SU-DHL-6 (cell line): ENCODE measurements around the gene KDSR.

ENCODE experiments used
- H2AFZ ChIP-seq: fragments of 200-600 bp; sonication (generic); 2 replicates; pipeline ENCODE4 v1.6.1; 2014; ENCODE audit warnings: low read depth, mild to moderate bottlenecking, moderate library complexity, mixed read lengths, antibody characterized with exemption, low read length; ENCODE audit not compliant: severe bottlenecking
- H3F3A ChIP-seq: fragments of 200-600 bp; shearing (Covaris generic); 2 replicates; pipeline ENCODE4 v1.6.0; 2016; ENCODE audit warnings: antibody characterized with exemption, mild to moderate bottlenecking; ENCODE audit not compliant: insufficient read depth
- H3K27ac ChIP-seq: fragments of 200-600 bp; sonication (generic); 2 replicates; pipeline ENCODE4 v1.5.1; 2016; ENCODE audit warnings: low read depth, mild to moderate bottlenecking, low read length, moderate library complexity, mixed read lengths
- H3K27me3 ChIP-seq: fragments of 200-600 bp; sonication (generic), shearing (Covaris generic); 2 replicates; pipeline ENCODE4 v1.6.0; 2014; ENCODE audit warnings: mild to moderate bottlenecking, low read length
- H3K36me3 ChIP-seq: fragments of 200-600 bp; sonication (generic); 2 replicates; pipeline ENCODE4 v1.6.1; 2014; ENCODE audit warnings: mild to moderate bottlenecking, low read length, mixed read lengths
- H3K4me2 ChIP-seq: fragments of 300-600, 200-600 bp; shearing (Covaris generic), sonication (generic); 2 replicates; pipeline ENCODE4 v1.6.0; 2014; ENCODE audit warnings: low read length, low read depth, mild to moderate bottlenecking; ENCODE audit not compliant: poor library complexity, severe bottlenecking
- H3K4me3 ChIP-seq: fragments of 200-600 bp; sonication (generic); 2 replicates; pipeline ENCODE4 v1.5.1; 2014; ENCODE audit warnings: antibody characterized with exemption, low read length, mild to moderate bottlenecking, mixed read lengths; ENCODE audit not compliant: insufficient read depth, poor library complexity, severe bottlenecking
- H3K79me2 ChIP-seq: fragments of 200-600 bp; sonication (generic); 2 replicates; pipeline ENCODE4 v1.6.1; 2014; ENCODE audit warnings: mild to moderate bottlenecking, low read length, moderate library complexity; ENCODE audit not compliant: insufficient read depth
- H3K9ac ChIP-seq: fragments of 200-600 bp; sonication (generic); 2 replicates; pipeline ENCODE4 v1.7.0; 2014; ENCODE audit warnings: mild to moderate bottlenecking, low read length
- H3K9me2 ChIP-seq: fragments of 200-600 bp; sonication (generic); replicated peaks from 2 replicates; pipeline ENCODE4 v1.6.1; 2014; ENCODE audit warnings: low read length; ENCODE audit not compliant: insufficient read depth
- H3K9me3 ChIP-seq: fragments of 200-600 bp; sonication (generic); 2 replicates; pipeline ENCODE4 v1.6.1; 2014; ENCODE audit warnings: low read length, mixed read lengths; ENCODE audit not compliant: insufficient read depth
- H4K20me1 ChIP-seq: fragments of 200-600 bp; sonication (generic); 2 replicates; pipeline ENCODE4 v1.6.1; 2014; ENCODE audit warnings: low read depth, mild to moderate bottlenecking, antibody characterized with exemption, low read length, moderate library complexity, mixed read lengths
- CTCF ChIP-seq: fragments of 200-600 bp; sonication (generic); IDR thresholded peaks from one replicate; pipeline ENCODE4 v1.5.1; 2017; ENCODE audit warnings: antibody characterized with exemption, mild to moderate bottlenecking, low read length, moderate library complexity; ENCODE audit not compliant: insufficient read depth, poor library complexity, severe bottlenecking
- EZH2phosphoT487 ChIP-seq: fragments of 200-600 bp; sonication (generic), shearing (Covaris generic); conservative IDR thresholded peaks from 2 replicates; pipeline ENCODE4 v1.6.1; 2018; ENCODE audit warnings: mild to moderate bottlenecking, antibody characterized with exemption, low read length, moderate library complexity, mixed read lengths

KDSR gene

GRCh38 chr18:63336366-63337099 lies 30.5 kb downstream of the KDSR start:
- Histone ChIP-seq H2AFZ (no peak overlapping the region), H3K9me2 (no peaks in the 10 kb centered on the region), H3K79me2 (no peaks in the 10 kb centered on the region), H3K27me3 (no peaks in the 10 kb centered on the region), H3K27ac (no peak overlapping the region), H3K4me3 (no peak overlapping the region), H3K36me3 (no peaks in the 10 kb centered on the region), H4K20me1 (no peaks in the 10 kb centered on the region), H3K4me2 (no peak overlapping the region), H3K9ac (no peak overlapping the region), H3F3A (peaks cover 4% of the 10 kb centered on the region; the same call in 1 of the 2 replicates), H3K9me3 (no peaks in the 10 kb centered on the region)
- TF ChIP-seq CTCF (no peak), EZH2phosphoT487 (no peak)

GRCh38 chr18:63331105-63331504 lies 35.9 kb downstream of the KDSR start:
- Histone ChIP-seq H3K9me2 (no peaks in the 10 kb centered on the region), H3K9ac (no peak overlapping the region), H3K79me2 (no peaks in the 10 kb centered on the region), H3K36me3 (no peaks in the 10 kb centered on the region), H3K27ac (no peak overlapping the region), H2AFZ (no peak overlapping the region), H3K27me3 (no peaks in the 10 kb centered on the region), H3F3A (0 out of 2 replicates have a peak, but pooled peaks cover 3% of the 10 kb centered on the region), H3K4me3 (no peak overlapping the region), H3K9me3 (no peaks in the 10 kb centered on the region), H4K20me1 (no peaks in the 10 kb centered on the region), H3K4me2 (no peak overlapping the region)
- no peak for TF ChIP-seq EZH2phosphoT487
- TF ChIP-seq CTCF, result no peak

GRCh38 chr18:63329431-63330145 lies 37.4 kb downstream of the KDSR start:
- Histone ChIP-seq H3K79me2 (no peaks in the 10 kb centered on the region), H3F3A (0 out of 2 replicates have a peak, but pooled peaks cover 3% of the 10 kb centered on the region), H3K9me2 (no peaks in the 10 kb centered on the region), H3K4me3 (no peak overlapping the region), H3K27ac (no peak overlapping the region), H3K9me3 (no peaks in the 10 kb centered on the region), H3K36me3 (no peaks in the 10 kb centered on the region), H2AFZ (no peak overlapping the region), H3K9ac (no peak overlapping the region), H3K27me3 (no peaks in the 10 kb centered on the region), H3K4me2 (no peak overlapping the region), H4K20me1 (no peaks in the 10 kb centered on the region)
- TF ChIP-seq CTCF, result no peak
- TF ChIP-seq EZH2phosphoT487, result no peak
